GM19193 (cell line): ENCODE measurements around the gene CLDN6.

Experiments used
- POLR2A ChIP-seq: IDR thresholded peaks from 4 replicates; pipeline ENCODE4 v1.6.1; 2011; ENCODE audit not compliant: insufficient read depth, insufficient read length; ENCODE audit errors: extremely low read depth

Gene CLDN6

GRCh38 chr16:3054965-3055733, 37.2 kb upstream of the CLDN6 start:
- TF ChIP-seq POLR2A, result no peak

GRCh38 chr16:3051494-3051893, 33.5 kb upstream of the CLDN6 start:
- TF ChIP-seq POLR2A, result no peak

GRCh38 chr16:3051009-3051408, 33.0 kb upstream of the CLDN6 start:
- TF ChIP-seq POLR2A, result no peak

GRCh38 chr16:3050487-3050886, 32.5 kb upstream of the CLDN6 start:
- TF ChIP-seq POLR2A, result no peak

- no peak for TF ChIP-seq POLR2A
Measured at GRCh38 chr16:3049921-3050481, 32.0 kb upstream of the CLDN6 start.

GRCh38 chr16:3047387-3047720, 29.4 kb upstream of the CLDN6 start:
- no peak for TF ChIP-seq POLR2A

GRCh38 chr16:3046641-3047386, 28.8 kb upstream of the CLDN6 start:
- TF ChIP-seq POLR2A, result no peak

- TF ChIP-seq POLR2A, result no peak
Measured at GRCh38 chr16:3045758-3046640, 28.0 kb upstream of the CLDN6 start, which contains the start of gene MMP25. Gene MMP25 (plus strand): TSS chr16:3046561. CDS start chr16:3046918, 357 bp downstream.

GRCh38 chr16:3044708-3045107, 26.7 kb upstream of the CLDN6 start:
- TF ChIP-seq POLR2A, result no peak

GRCh38 chr16:3042376-3042775, 24.4 kb upstream of the CLDN6 start:
- no peak for TF ChIP-seq POLR2A

GRCh38 chr16:3038896-3039295, 20.9 kb upstream of the CLDN6 start:
- TF ChIP-seq POLR2A, result no peak

GRCh38 chr16:3038256-3038655, 20.3 kb upstream of the CLDN6 start:
- no peak for TF ChIP-seq POLR2A

- TF ChIP-seq POLR2A, result no peak
Measured at GRCh38 chr16:3036726-3037315, 18.8 kb upstream of the CLDN6 start, which contains the start of gene BICDL2. Gene BICDL2 (minus strand): TSS chr16:3036944. CDS start chr16:3035496, 1,448 bp downstream.

GRCh38 chr16:3035972-3036725, 18.2 kb upstream of the CLDN6 start:
- TF ChIP-seq POLR2A, result no peak
